Tibial nerve (tissue), 4 donors: Measurements from ENCODE around the gene PPP2R2C. TPM values are rescaled to one million over a fixed set of nuclear protein-coding genes. Genes with fewer than 3 reads are reported as not detected.
A peak's percentile ranks its signal among the peaks of the same experiment; 100 is the strongest.

ENCODE experiments used
- DNase-seq, 2 donors: peaks; one replicate each; pipeline ENCODE4 v3.0.0-alpha.2; 2019; ENCODE audit warnings: low spot score in 2 of 2
- H3K27ac ChIP-seq, 4 donors: fragments of 200-600 bp; sonication (generic) in 3 of 4; one replicate each; pipeline ENCODE4 v1.5.1; 2017 to 2019; ENCODE audit warnings: mild to moderate bottlenecking in 1 of 4
- H3K27me3 ChIP-seq, 2 donors: fragments of 200-600 bp; sonication (generic) in 1 of 2; one replicate each; pipeline versions ENCODE4 v1.5.1 to v1.6.0; 2017 to 2019
- H3K36me3 ChIP-seq, 3 donors: fragments of 200-600 bp; sonication (generic); one replicate each; pipeline ENCODE4 v1.5.1; 2018 to 2019
- H3K4me1 ChIP-seq, 4 donors: fragments of 200-600 bp; sonication (generic) in 3 of 4; one replicate each; pipeline ENCODE4 v1.5.1; 2017 to 2019
- H3K4me3 ChIP-seq, 4 donors: fragments of 200-600 bp; sonication (generic) in 3 of 4; one replicate each; pipeline ENCODE4 v1.5.1; 2017 to 2019; ENCODE audit warnings: mild to moderate bottlenecking in 1 of 4, moderate library complexity in 1 of 4
- H3K9me3 ChIP-seq, 4 donors: fragments of 200-600 bp; sonication (generic) in 3 of 4; one replicate each; pipeline ENCODE4 v1.5.1; 2017 to 2019
- CTCF ChIP-seq, 5 experiments: fragments of 200-600 bp in 3 of 5; fragments of 450-650 bp in 2 of 5; sonication (generic) in 3 of 5; IDR thresholded peaks; one replicate each; pipeline ENCODE4 v1.5.1; 2016 to 2019; ENCODE audit warnings: antibody characterized with exemption in 5 of 5, mild to moderate bottlenecking in 3 of 5, moderate library complexity in 2 of 5
- EP300 ChIP-seq, 2 donors: sonication (generic); formaldehyde crosslinking; IDR thresholded peaks; one replicate each; pipeline ENCODE4 v1.6.1; 2017; ENCODE audit warnings: antibody characterized with exemption in 2 of 2, mild to moderate bottlenecking in 1 of 2
- POLR2A ChIP-seq, 2 donors: fragments of 450-650 bp; IDR thresholded peaks; one replicate each; pipeline ENCODE4 v1.6.1; 2017; ENCODE audit warnings: antibody characterized with exemption in 2 of 2, mild to moderate bottlenecking in 2 of 2, moderate library complexity in 2 of 2
- whole genome bisulfite sequencing, 2 donors: methylation state at CpG; one replicate each; pipeline ENCODE4 v1.1.5; 2018; 5-methylcytosine and 5-hydroxymethylcytosine counted together
- total RNA-seq, 4 donors: library from RNA; depleted of rRNA; stranded (reverse); fragments of >200 nt; gene quantifications; one replicate each; pipeline ENCODE4 v1.1.0, GENCODE V29; 2016

The PPP2R2C gene
- total RNA-seq: under 1 TPM in 3 of 4 donors, not detected in 1; under 0.01 to 0.66 (median 0.42) TPM

DNA sequence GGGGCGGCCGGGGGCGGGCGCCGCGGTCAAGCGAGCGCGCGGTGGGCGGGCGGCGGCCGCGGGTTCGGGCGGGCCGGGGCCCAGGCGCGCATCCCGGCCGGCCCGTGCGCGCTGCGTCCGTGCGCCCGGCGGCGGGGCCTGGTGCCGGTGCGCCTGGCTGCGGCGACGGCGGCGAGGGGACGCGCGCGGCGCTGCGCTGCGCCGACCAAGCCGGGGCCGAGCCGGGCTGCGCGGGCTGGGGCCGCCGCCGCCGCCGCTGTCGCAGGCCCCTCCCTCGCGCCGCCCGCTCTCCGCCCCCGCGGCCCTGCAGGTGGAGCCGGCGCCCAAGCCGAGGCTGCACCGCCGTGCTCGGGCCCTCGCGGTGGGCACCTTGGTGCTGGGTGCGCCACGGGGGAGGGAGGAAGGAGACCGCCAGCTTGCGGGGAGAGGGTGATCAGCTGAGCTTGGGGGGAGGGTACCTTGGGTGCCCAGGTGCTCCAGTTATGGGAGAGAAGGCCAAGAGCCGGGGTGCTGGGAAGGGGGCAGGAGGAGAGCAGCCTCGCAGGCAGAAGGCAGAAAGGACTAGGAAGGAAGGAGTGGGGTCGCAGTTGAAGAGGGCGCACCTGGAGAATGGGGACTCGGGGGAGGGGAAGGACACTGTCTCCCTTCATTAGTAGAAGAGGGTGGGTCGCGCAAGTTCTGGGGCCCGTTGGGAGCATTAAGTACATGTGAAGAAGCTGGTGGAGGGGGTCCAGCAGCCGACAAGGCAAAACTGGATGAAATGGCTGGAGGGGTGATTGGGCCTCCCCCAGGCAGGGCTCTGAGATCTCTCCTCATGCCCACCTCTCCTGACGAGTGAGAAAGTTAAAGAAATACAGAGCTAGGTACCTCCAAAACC is at the start of gene PPP2R2C:
PPP2R2C (minus strand) TSS at position 228 of the 877 bp plus-strand sequence. CDS start 385 bp downstream, outside the sequence.
- Histone ChIP-seq H3K4me3 (peak within 1 kb of the TSS in 1 of 4 donors; percentile 49), H3K27me3 (peaks cover 0 to 53% of the 10 kb centered on the region in 2 donors), H3K27ac (no peak within 1 kb of the TSS), H3K4me1 (peaks cover 0 to 22% (median 2%) of the 10 kb centered on the region in 4 donors), H3K36me3 (no peaks in the 10 kb centered on the region), H3K9me3 (peaks cover 0 to 12% (median 0%) of the 10 kb centered on the region in 4 donors)
- TF ChIP-seq POLR2A (IDR thresholded peaks at IDR 0.05) (no peak), EP300 (IDR thresholded peaks at IDR 0.05) (no peak), CTCF (IDR thresholded peaks at IDR 0.05) (no peak)
- WGBS, 2 donors: 3 to 9% methylated on average over 31 to 69 of the region's 86 CpGs
- no peak for DNase-seq

- no peak for DNase-seq
- H3K27me3 ChIP-seq: no peaks in the 10 kb centered on the region
- no peak for TF ChIP-seq POLR2A (IDR thresholded peaks at IDR 0.05)
- no peak for TF ChIP-seq CTCF (IDR thresholded peaks at IDR 0.05)
- no peak for TF ChIP-seq EP300 (IDR thresholded peaks at IDR 0.05)
- peaks cover 0 to 11% (median 0%) of the 10 kb centered on the region in 4 donors for H3K9me3 ChIP-seq
- 41 to 63% methylated on average over 4 to 6 of the region's 6 CpGs for WGBS, 2 donors
- H3K36me3 ChIP-seq: no peaks in the 10 kb centered on the region
- no peaks in the 10 kb centered on the region for H3K4me1 ChIP-seq
- no peak overlapping the region for H3K27ac ChIP-seq
- H3K4me3 ChIP-seq: no peak overlapping the region
Measured at GRCh38 chr4:6520978-6521377, 48.6 kb upstream of the PPP2R2C start.

DNA sequence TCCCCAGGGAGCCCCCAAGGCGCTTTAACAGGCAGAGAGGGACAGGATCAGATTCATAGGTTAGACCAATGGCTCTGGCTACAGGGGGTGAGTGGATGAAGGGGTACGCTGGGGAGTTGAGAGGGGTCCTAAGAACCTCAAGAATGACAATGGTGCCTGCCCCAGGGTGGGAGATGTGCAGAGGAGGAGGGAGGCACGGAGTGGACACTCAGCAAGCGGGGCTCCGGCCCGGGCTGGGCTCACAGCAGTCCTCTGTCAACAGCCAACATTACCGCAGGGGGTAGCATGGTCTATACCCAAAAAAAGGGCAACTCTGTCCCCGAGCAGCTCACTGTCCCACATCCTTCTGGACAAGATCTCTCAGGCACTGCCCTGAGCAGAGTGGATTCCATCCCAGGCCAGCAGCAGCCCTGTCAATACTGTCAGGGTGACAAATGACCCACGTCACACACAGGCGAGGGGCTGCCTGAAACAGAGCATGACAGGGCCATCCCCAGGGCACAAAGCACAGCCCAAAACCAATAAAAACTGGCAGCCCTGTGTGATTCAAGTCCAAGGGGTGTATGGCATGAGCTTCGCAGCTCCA is 47.7 kb upstream of the PPP2R2C start:
- 53 to 64% methylated on average over 11 of the region's 11 CpGs for WGBS, 2 donors
- peaks cover 0 to 11% (median 0%) of the 10 kb centered on the region in 4 donors for H3K9me3 ChIP-seq
- TF ChIP-seq EP300 (IDR thresholded peaks at IDR 0.05): no peak
- TF ChIP-seq POLR2A (IDR thresholded peaks at IDR 0.05): no peak
- TF ChIP-seq CTCF (IDR thresholded peaks at IDR 0.05): no peak
- no peaks in the 10 kb centered on the region for H3K27me3 ChIP-seq
- no peaks in the 10 kb centered on the region for H3K4me1 ChIP-seq
- no peak overlapping the region for H3K4me3 ChIP-seq
- DNase-seq: no peak
- H3K27ac ChIP-seq: no peak overlapping the region
- no peaks in the 10 kb centered on the region for H3K36me3 ChIP-seq

DNA sequence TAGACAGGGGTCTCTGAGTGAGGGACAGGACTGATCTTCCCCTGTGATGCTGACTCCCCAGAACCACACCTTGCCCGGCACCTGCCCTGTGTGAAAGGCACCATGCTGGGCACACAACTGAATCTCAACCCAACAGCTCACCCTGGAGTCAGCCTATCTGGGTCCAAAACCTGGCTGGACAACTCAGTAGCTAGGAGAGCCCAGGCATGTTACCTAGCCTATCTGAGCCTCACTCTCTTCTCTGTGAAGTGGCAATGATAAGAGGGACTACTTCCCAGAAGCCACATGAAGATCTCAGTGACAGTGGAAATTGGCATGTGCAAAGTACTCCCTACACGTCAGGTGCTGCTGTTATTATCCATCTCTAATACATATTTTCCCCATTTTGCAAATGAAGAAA is 44.8 kb upstream of the PPP2R2C start:
- H3K36me3 ChIP-seq: no peaks in the 10 kb centered on the region
- H3K4me3 ChIP-seq: no peak overlapping the region
- no peak for DNase-seq
- H3K9me3 ChIP-seq: peaks cover 0 to 27% (median 0%) of the 10 kb centered on the region in 4 donors
- WGBS, 2 donors: 80 to 92% methylated on average over 2 of the region's 2 CpGs
- no peaks in the 10 kb centered on the region for H3K4me1 ChIP-seq
- no peak overlapping the region for H3K27ac ChIP-seq
- H3K27me3 ChIP-seq: no peaks in the 10 kb centered on the region
- TF ChIP-seq POLR2A (IDR thresholded peaks at IDR 0.05) (no peak), EP300 (IDR thresholded peaks at IDR 0.05) (no peak), CTCF (IDR thresholded peaks at IDR 0.05) (no peak)

GRCh38 chr4:6516762-6517161 is 44.3 kb upstream of the PPP2R2C start:
- Histone ChIP-seq H3K36me3 (no peaks in the 10 kb centered on the region), H3K27me3 (no peaks in the 10 kb centered on the region), H3K9me3 (peaks cover 0 to 27% (median 0%) of the 10 kb centered on the region in 4 donors), H3K4me1 (no peaks in the 10 kb centered on the region), H3K4me3 (no peak overlapping the region), H3K27ac (no peak overlapping the region)
- 60 to 62% methylated on average over 8 of the region's 8 CpGs for WGBS, 2 donors
- no peak for DNase-seq
- TF ChIP-seq EP300 (IDR thresholded peaks at IDR 0.05) (no peak), POLR2A (IDR thresholded peaks at IDR 0.05) (no peak), CTCF (IDR thresholded peaks at IDR 0.05) (no peak)
